A172 (cell line): ENCODE measurements around the gene KLHDC8A. TPM values are rescaled to one million over a fixed set of nuclear protein-coding genes. Genes with fewer than 3 reads are reported as not detected.

ENCODE experiments used
- DNase-seq: peaks from one replicate; pipeline ENCODE4 v3.0.0-alpha.2; 2015; ENCODE audit warnings: low spot score
- total RNA-seq: library from RNA; depleted of rRNA; stranded (reverse); fragments of >200 nt; shearing (Covaris generic); gene quantifications from 2 replicates; pipeline ENCODE4 v1.2.3, GENCODE V29; 2014

Gene KLHDC8A
- total RNA-seq, 1 experiment from 2014 or later = not detected

DNA sequence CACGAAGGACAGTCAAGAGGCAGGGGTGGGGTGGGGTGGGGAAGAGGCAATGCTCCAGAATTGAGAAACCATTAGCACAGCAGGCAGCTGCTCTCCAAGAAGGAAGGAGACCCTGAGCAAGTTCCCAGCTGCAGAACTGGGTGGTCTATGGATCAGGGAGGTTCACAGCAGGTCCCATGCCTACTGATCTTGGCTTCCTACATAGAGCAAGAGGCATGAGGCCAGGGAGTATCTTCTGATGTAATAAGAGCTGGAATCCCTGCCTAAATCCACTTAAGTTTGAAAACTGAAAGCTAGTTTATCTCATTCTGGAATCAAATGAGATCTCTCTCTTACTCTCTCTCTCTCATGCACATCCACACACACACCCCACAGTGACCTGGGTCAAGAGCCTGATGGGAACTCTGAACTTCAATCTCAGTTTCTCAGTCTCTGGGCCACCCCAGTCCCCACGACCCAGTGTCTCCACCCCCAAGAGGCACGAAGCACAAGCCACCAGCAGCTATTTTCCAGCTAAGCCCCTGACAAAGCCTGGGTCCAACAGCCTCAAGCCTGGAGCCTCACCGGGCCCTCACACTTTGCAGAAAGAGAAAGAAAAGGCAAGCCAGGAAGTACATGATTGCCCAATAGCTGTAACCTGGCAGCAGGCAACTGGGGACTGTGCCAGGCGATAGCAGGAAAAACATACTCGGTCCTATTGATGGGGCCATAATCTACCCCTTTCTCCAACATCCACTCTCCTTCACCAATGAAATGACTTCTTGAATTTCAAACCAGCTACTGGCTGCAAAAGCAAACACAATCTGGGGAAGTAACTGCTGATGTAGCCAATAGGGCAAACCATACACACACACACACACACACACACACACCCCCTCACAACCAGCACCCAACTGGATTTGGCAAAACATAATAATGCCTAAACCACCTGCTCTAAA, 37.4 kb downstream of the KLHDC8A start:
- DNase-seq = peak; percentile 86

GRCh38 chr1:205318231-205318991, 38.3 kb downstream of the KLHDC8A start:
- DNase-seq = peak; percentile 40

- peak; percentile 86 for DNase-seq
These were observed 39.3 kb downstream of the KLHDC8A start for GRCh38 chr1:205317311-205317917.

DNA sequence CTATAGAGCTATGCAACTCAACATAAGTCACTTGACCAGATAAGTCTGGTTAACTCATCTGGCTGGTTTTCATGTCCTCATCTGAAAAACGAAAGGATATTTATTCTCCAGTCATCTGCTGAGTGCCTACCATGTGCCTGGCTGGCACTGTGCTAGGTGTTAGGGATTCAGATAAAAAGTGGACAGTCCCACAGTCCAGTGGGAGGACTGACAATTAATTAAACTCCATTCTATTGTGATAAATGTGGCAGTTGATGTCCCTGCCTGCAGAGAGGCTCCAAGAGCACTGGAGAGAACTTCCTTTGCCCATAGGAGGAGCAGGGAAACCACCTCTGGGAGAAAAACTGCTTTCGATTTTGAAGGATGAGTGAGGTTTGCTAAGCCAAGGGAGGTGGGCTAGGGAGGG, 40.6 kb downstream of the KLHDC8A start:
- DNase-seq = peak; percentile 52

DNA sequence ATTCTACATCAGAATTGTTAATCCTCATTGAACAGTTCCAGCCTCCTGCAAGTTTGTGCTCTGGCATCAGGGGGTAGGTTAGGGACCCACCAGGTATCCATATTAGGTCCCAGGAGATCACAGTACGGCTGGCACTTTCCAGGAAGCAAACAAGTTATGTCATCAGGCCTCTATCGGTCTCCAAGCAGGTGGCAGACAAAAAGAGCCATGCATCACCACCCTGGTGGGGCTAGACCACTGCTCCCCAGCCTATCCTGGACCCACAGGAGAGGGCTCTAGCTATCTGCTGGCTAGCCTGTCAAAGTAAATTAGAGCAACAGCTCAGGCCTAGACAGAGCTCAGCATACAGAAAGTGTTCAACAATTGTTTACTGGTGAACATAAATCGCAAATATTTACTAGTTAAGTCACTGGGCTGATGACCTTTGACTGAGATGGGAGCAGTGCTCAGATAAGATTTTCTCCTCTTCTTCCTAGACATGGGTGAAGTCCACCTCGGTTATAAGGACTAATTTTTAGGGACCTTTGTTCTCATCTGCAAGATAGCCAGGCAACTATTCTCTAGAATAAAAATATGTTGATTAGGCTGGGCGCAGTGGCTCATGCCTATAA, 41.6 kb downstream of the KLHDC8A start:
- no peak for DNase-seq

DNA sequence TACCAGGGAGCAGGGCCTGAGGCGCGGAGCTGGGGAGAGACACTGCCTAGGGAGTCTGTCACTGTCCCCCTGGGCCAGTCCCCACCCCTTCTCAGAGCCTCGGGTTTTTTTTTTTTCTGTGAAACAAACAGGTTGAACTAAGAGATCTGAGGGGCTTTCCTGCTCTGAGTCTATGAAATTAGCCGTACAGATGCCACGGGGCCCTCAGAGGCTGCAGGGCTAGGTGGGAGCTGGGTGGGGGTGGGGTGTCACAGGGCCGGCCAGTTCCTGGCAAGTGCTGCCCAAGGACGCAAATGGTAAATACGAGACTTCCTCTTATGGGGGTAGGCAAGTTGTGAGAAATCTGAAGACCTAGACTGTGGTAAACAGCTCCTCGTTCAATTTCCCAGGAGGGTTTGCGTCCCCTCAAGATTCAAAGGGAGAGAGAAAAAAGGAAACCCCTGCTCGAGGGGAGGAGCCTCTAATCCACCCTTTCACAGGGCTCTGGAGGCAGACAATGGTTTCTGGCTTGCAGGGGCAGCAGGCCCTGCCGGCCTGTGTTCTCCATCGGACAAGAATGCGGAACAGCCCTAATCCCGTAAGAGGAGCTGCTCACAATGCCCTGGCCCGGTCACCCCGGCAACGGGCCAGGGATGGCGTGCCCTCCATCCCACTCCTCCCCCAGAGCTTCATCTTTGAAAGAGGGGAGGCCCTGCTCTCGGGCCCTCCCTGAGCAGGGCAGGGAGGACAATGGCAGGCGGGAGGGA, 43.0 kb downstream of the KLHDC8A start:
- no peak for DNase-seq

- DNase-seq = no peak
These were observed 43.7 kb downstream of the KLHDC8A start for GRCh38 chr1:205312866-205313562.

DNA sequence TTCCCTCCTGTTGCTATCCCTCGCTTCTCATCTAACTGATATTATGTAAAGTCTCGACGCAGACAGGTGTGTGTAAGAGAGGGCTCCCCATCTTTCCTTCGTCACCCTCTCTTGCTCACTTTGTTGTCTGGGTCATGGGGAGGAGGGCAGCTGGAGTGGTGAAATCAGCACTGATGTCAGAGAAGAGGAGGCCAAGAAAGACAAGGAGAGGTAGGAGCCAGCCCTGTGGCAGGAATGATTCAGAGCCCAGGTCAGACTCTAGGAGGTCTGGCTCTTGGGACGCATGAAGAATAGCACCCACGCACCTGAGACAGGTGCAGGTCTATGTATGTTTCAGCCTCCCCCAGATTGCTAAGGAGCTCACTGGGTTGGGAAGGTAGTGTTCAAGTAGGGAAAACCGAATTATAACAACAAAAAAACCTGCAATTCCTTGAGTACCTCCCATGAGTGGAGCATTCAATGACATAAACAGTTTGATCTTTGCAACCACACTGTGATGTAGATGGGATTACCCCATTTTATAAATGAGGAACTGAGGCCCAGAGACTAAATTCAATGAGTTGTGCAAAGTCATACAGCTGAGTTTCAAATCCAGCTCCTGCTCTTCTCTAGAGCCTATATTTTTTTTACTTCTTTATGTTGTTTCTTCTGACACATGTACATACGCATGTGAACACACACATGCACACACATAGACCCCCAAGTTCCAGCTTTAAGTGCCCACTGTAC, 45.6 kb downstream of the KLHDC8A start:
- DNase-seq = no peak

DNA sequence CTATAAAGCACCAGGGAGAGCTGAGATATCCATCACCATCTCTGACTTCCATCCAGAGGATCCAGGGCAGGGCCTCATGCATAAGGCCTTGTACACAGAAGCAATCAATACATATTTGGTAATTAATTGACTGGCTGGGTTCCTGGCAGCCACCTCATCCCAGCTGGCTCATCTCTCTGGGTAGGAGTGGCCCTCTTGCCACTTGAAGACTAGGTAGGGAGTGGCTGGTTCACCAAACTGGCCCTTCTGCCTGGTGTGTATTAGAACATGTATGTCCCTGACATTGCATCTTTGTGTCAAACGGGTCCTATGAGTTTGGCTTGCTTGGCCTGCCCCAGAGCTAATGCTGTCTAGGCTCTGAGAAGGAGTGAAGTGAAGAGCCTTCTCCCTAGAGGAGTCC, 47.0 kb downstream of the KLHDC8A start:
- no peak for DNase-seq

DNA sequence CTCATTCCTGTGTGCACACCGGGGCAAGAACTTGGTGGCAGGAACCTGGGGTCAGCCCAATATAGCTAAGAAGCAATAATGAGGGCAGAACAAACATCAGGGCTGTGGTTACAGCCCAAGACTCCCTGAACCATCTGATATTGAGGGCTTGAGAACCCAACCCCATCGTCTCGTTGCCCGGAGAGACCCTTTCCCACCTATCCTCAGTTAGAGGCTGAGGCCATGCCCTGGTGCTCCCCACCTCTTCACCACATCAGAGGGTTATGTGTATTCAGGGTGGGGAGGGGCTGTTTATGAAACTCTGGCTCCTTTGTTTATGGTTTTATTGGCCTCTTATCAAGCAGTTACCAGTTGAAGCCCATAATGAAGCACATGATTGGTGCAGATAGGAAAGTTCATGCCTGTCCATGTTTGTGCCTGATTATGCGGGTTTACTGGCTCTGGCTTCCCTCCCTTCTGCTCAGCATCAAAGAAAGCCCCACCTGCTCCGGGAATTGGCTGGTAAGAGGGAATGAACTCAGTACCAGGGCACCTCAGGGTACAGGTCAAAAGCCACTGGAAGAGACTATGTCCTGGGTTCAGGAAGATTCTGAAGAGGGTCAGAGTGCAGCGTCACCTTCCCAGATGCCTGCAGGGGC, 49.7 kb downstream of the KLHDC8A start:
- no peak for DNase-seq

DNA sequence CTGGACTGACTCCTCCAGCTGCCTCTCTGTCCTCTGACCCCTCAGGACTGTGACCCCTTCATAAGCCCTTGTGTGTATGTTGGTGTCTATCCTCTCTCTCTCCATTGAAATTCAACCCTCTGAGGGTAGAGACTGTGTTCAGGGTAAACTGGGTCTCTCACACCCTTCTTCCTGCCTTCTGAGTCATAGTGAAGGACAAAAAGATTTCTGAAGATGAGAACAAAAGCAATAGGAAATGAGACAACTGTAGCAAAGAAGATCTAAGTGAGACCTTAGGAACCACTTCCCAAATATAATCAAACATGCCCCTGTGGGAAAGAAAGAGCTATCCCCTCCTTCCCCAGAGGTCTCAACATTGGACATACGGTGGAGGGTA, 52.0 kb downstream of the KLHDC8A start:
- DNase-seq = no peak

GRCh38 chr1:205304046-205304694, 52.6 kb downstream of the KLHDC8A start:
- DNase-seq = no peak

DNA sequence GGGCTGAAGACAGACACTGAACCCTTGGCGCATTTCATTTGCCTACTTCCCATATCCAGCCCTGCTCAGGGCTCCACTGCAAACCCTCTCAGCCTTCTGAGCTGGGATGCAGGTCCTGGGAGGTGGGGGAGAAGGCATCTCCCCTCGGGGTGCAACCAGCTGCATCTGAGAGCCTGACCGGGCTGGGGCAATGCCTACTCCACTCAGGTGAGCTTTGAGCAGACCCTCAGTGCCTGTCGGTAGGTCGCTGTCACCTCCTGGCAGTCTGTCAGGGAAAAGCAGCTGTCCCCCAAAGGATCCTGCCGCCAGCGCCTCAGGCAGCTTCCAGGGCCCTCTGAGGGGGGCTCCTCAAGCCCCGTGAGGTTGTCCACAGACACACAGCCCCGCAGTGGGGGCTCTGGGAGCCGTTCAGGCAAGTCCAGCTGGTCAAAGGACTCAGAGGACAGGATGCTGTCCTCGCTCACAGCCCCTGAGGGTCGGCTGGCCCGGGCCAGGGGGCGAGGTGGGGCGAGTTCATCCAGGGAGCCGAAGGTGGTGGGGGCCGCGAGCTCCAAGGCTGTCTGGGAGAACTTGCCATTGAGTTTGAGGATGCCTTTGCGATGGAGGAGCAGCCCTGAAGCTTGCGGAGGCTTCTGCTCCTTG, 53.4 kb downstream of the KLHDC8A start:
- DNase-seq = no peak

GRCh38 chr1:205301842-205302588, 54.7 kb downstream of the KLHDC8A start:
- peak; percentile 68 for DNase-seq

DNA sequence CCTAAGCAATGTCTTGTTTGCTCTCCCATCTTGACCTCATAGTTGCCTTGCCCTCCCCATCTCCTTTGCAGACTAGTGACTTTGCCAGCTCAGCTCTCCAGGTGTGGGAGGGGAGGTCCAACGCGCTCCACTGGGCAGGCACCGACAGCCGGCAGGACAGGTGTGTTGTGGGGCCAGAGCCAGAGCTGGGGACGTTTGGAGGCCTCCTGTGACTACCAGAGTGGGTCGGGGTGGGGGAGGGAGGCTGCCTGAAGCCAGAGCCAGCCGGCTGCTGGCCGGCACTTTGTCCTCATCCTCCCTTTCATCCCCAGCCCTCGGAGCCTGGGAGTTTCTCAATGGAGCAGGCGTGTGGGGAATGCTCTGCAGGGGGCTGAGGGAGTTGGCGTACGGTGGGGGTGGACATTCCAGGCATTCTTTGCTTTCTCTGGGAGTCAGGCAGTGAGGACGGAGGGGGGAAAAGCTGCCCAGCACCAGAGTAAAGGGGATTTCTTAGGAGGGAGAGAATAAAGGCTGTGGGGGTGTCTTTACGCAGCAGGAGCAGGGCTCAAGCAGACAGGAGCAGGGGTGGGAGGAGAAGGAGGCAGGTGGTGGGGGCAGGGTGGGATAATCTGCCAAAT, 55.4 kb downstream of the KLHDC8A start:
- peak; percentile 97 for DNase-seq

- DNase-seq = no peak
These were observed 56.6 kb downstream of the KLHDC8A start for GRCh38 chr1:205300149-205300548.
